Measurements from ENCODE around the gene ARF3.

The ARF3 gene

DNA sequence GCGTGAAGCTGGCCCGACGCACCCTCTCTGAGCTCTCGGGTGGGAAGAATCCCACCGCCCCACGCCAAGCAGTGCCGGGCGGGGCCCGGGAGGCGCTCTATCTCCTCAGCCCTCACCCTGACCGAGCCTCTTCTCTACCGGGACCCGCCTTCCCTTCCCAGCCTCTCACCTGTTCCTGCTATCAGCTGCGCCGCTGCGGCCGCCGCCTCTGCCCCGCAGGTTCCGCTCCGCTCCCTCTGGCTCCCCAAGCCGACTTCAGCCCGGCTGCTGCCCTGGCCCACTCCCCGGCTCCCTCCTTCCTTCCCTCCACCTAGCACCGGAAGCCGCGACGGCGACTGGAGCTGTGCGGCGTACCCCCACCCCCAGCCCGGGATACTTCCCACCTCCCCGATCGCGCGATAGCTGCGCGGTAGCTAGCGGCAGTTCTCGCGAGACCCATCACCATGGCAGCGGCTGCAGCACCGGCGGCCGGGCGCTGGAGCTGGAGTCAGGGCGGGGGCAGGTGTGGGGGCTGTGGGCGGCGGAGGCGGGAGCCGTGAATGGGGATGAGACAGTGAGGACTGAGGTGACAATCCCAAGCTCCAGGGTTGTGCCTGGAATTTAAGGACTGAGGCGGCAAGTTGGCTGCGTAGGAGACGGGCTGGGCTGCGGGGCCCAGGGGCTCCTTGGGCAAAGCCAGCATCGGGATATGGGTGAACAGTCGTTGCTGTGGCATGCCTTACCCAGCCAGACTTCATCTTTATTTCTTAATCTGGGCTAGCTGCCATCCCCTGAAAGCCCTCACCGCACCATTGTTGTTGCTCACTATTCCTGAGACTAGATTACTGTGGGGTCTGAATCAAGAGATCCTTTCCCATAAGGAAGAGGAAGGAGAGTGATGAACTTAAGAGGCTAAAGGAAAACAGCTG lies at the start of gene ARF3:
TSS of gene ARF3 (minus strand) at position 347 of the 908 bp plus-strand sequence. CDS start 16,392 bp downstream, outside the sequence.
- FAIRE-seq, result peak; percentile 28

DNA sequence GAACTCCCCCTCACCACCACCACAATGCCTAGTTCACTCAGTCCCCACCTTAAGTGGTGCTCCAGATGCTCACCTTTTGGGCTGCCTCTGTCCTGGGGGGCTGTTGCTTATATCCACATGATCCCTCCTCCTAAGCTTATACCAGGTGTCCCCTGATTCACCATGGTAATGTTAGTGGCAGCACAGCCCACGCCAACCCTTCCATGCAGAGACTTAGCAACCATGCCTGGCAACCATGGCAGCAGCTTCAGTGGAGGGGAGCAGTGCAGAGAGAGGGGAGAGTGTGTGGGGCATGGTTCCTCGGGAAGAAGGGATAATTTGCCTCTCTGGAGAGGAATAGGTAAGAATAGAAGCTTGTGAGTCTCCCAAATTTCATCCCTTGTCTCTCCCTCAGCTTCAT lies 43.1 kb upstream of the ARF3 start:
- FAIRE-seq, result no peak

DNA sequence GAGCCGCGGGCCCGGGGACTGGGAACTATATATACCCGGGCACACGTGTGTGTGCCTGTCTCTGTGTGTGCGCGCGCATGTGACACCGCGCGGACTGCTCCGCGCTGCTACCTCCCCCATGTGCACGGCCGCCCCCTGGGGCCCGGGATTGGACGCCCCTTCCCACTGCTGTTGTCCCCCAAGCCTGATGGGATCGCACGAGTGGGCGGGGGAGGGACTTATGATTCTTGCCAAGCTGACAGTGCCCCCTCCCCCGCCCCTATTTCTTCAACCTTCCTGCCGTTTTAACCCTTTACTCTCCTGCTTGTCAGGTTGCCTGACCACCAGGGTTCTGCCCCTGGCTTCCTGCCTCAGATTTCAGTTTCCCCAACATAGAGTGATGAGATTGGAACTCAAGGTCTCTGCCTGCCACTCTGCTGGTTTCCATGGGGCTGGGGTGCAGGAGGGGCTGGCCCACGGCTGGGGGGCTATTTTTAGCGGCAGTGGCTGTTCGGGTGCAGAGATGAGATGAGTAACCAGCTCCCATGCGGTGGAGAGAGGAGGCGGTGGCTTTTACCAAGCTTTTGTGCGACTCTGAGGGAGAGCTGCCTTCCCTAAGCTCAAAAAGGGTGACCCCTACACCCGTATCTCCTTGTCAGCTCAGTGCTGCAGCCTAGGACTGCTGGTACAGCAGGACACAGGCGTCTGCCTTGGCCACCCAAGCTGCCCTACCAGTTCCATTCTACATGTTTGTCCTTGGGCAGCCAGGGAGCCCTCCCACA lies 42.3 kb upstream of the ARF3 start, which contains the start of gene DDN:
TSS of gene DDN (minus strand) at position 5 of the 761 bp plus-strand sequence. CDS start 88 bp downstream, outside the sequence.
- FAIRE-seq, result no peak

DNA sequence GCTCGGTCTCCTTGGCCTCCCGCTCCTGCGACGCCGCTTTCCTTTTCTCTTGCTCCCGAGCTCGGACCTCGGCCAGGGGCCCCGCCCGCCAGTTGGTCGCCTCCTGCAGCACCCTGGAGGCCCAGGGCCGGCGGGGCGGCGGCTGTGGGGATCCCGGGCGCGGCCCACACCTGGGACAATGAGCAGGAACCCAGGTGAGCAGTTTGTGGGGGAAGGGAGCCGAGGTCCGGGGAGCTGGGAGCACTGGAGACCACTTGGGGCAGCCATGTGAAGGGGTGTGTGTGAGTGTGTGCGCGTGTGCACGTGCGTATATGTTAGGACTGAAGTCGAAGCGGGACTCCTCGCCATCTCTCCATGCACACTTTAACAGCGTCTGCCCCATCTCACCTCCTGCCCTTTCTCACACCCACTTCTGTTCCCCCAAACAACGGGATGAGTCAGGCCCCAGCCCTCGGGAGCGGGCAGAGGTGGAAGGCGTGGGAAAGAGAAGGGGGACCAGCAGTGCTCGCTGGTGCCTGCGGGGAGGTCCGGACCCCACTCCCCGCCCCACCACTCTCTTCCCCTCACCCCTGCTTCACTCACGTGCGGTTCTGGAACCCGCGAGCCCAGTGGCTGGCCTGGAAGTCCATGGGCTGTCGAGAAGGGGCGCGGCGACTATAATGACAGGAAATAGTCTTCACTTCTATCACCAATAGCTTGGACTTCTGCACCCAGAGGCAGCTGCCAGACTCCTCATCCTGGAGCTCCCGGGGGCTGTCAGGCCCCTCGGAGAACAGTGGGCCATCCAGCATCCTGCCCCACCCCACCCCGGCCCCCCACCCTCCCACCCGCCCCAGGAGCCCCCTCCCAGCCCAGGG lies 41.4 kb upstream of the ARF3 start:
- no peak for FAIRE-seq

DNA sequence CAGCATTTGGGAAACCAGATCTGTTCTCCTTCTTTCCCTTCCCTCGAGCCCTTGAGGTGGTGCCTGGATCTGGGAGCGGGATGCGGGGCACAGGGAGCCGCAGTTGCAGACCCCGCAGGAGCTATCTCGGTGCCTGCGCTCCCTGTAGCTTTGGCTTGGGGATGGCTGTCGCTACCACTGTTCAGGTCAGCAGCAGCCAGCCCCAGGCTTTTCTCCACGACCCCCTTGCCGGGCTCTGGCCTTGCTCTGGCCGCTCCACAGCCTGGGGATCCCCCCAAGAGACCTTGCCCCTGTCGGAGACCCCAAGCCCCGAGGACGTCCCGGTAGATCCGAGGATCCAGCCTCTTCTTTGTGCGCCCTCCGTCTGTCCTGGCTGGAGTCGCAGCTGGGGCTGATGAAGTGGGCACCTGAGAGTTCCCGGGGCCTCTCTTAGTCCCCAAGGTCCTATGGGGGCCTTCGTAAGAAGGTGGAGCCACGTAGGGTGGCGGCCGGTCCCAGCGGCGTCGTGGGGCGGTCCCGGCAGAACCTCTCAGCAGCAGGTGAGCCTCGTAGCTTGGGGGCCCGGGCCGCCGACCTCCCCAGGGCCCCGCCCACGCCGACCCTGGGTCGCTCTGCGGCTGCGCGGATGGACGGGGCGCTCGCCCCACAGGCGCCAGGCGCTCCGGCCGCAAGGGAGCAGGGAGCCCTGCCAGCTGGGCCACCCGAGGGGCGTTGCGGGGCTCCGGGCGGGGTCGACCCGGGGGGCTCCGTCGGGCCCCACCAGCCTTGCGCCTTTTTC lies 40.6 kb upstream of the ARF3 start:
- FAIRE-seq, result no peak

DNA sequence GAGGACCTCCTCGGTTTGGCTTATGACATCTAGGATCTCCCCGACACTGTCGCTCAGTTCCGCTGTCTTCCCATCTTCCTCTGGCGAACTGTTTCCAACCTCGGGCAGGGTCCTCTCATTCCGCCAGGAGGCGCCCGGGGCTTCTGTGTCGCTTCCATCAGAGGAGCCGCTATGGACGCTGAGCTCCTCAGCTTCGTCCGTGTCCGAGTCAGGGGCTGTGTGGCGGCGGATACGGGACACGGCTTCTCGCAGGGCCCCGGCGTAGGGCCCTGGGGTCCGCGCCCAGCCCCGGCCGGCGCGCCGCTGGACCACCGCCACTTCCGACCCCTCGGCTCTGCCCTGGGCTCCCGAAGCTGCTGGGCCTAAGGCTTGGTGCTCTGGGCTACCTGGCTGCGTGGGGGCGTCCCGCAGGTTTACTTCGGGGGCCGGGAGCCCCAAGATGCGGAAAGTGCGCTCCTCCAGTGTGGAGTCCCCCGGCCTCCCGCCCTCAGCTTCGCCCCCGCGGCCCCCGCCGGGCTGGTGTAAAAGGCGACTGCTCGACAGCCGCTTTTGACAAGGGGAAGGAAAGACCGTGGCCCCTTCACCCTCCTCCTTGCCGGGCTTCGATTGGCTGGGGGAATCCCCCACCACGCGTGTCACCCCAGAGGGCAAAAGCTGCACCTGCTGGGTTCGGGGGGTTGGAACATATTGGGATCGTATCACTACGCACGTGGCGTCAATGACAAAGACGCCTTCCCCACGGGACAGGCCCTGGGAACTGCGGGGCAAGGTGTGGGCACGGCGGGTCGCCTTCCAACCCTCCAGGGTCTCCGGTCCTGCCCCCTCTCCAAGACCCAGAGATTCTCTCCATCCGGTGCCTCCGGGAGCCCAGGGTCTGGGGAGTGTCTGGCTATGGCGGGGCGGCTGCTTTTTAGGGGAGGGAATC lies 39.8 kb upstream of the ARF3 start:
- no peak for FAIRE-seq

- FAIRE-seq, result peak; percentile 89
Observed at GRCh38 chr12:48995086-48995879, 38.0 kb upstream of the ARF3 start.

GRCh38 chr12:48994224-48995085 lies 37.2 kb upstream of the ARF3 start:
- FAIRE-seq, result no peak

GRCh38 chr12:48993787-48994186 lies 36.5 kb upstream of the ARF3 start:
- FAIRE-seq, result no peak

GRCh38 chr12:48991247-48992050 lies 34.2 kb upstream of the ARF3 start:
- FAIRE-seq, result no peak

GRCh38 chr12:48990552-48990951 lies 33.3 kb upstream of the ARF3 start:
- no peak for FAIRE-seq

GRCh38 chr12:48988030-48988649 lies 30.9 kb upstream of the ARF3 start:
- FAIRE-seq, result no peak

- FAIRE-seq, result no peak
Observed at GRCh38 chr12:48986720-48987291, 29.5 kb upstream of the ARF3 start.

DNA sequence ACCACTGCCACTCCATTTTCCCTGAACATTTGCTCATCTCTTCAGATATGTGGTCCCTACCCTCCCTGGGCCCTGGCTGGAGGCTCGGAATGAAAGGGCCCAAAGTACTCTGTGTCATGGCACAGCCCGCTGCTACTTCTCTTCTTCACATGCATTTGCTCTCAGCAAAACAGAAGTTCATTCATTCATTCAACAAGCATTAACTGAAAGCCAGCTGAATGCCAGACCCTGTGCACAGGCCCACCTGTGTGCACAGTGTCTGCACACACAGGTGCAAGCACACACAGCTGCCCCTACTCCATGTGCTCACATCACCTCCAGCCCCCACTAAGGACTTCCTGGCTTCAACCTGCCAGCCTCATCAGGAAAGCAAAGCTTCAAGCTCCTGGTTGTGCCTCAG lies 28.6 kb upstream of the ARF3 start:
- no peak for FAIRE-seq

GRCh38 chr12:48985475-48985897 lies 28.2 kb upstream of the ARF3 start:
- no peak for FAIRE-seq

DNA sequence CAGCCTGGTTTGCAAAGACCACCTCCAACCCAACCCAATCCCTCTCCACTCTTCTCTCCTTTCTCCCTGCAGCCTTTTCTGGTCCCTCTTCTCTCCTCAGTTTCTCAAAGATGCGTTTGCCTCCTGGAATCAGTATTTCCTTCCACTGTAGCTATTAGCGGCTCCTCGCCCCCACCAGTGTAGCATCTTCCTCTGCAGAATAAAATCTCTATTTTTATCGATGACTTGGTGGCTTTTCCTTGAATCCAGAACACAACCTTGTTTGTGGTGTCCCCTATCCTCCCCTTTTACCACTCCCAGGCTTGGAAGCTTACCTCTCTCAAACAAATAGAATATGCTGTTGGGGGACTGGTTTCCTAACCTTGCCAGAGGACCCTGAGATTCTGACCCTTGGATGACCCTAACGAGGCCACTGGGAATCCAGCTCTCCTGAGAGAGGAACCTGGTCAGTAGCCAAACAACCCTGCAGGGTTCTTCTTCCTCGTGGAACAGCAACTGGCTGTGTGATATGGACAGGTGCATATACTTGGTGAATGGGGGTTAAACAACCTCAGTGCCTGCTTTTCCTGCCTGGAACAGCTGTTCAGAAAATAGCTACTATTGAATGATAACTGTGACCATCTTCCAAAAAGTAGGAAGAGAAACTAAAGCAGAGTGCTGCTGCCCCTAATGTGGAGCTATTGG lies 25.3 kb upstream of the ARF3 start:
- no peak for FAIRE-seq

DNA sequence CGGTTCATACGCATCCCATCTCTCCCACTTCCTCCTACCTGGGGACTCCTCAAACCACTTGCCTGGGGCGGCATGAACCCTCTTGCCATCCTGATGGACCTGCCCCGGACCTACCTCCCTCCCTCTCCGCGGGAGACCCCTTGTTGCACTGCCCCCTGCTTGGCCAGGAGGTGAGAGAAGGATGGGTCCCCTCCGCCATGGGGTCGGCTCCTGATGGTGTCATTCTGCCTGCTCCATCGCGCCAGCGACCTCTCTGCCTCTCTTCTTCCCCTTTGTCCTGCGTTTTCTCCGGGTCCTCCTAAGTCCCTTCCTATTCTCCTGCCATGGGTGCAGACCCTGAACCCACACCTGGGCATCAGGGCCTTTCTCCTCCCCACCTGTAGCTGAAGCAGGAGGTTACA lies 24.5 kb upstream of the ARF3 start:
- no peak for FAIRE-seq
